ENCODE measurements around the gene MYH15. TPM values are rescaled to one million over a fixed set of nuclear protein-coding genes. Genes with fewer than 3 reads are reported as not detected.
A peak's percentile ranks its signal among the peaks of the same experiment; 100 is the strongest.

The MYH15 gene
- total RNA-seq, 4 donors from 2014 or later = under 0.01 to 0.22 TPM; not detected in 2

DNA sequence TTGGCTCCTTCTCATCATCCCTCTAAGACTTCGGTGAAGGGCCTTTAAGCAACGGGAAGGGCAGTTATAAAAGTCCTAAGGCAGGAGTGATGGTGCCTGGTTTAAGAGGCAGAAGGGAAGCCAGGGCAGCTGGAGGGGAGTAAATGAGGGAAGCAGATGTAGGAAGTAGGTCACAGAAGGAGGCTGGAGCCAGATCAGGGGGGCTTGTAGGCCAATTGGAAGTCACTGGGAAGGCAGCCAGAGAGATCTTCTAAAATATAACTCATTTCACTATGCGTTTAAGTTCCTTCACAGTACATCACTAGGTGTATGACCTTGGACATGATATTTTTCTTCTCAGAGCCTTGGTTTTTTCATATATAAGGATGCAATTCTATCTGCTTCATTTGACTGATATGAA is 94.7 kb downstream of the MYH15 start:
- Histone ChIP-seq H3K4me3 (no peak overlapping the region), H3K4me1 (no peaks in the 10 kb centered on the region), H3K27me3 (no peaks in the 10 kb centered on the region), H3K36me3 (no peaks in the 10 kb centered on the region), H3K27ac (no peak overlapping the region), H3K9me3 (no peaks in the 10 kb centered on the region)
- DNase-seq (ENCODE audit: low spot score in 2 of 2) = no peak
- 51 to 52% methylated on average over 3 of the region's 3 CpGs for WGBS, 2 donors
- TF ChIP-seq, protein P1, sequence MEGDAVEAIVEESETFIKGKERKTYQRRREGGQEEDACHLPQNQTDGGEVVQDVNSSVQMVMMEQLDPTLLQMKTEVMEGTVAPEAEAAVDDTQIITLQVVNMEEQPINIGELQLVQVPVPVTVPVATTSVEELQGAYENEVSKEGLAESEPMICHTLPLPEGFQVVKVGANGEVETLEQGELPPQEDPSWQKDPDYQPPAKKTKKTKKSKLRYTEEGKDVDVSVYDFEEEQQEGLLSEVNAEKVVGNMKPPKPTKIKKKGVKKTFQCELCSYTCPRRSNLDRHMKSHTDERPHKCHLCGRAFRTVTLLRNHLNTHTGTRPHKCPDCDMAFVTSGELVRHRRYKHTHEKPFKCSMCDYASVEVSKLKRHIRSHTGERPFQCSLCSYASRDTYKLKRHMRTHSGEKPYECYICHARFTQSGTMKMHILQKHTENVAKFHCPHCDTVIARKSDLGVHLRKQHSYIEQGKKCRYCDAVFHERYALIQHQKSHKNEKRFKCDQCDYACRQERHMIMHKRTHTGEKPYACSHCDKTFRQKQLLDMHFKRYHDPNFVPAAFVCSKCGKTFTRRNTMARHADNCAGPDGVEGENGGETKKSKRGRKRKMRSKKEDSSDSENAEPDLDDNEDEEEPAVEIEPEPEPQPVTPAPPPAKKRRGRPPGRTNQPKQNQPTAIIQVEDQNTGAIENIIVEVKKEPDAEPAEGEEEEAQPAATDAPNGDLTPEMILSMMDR (IDR thresholded peaks at IDR 0.05) = no peak
- TF ChIP-seq POLR2A (IDR thresholded peaks at IDR 0.05) = no peak
- no peak for TF ChIP-seq EP300 (IDR thresholded peaks at IDR 0.05)

DNA sequence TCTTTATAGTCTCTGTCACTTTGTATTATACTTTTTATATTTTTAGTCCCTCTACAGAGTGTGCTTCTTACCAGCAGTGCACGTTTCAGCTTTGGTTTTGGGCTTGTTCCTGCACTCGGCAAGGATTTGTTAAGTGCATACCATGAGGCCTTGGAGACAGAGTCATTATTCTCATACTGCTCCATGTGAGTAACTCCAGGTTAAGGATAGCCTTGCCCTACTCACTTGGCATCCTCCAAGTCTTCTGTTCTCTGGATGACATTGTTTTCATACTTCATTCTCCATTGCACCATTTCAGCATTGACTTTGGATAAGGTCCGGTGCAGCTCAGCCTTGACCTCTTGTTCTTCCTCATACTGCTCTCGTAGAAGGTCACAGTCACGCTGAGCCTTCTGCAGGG is 96.4 kb downstream of the MYH15 start:
- TF ChIP-seq, protein P1 (IDR thresholded peaks at IDR 0.05) = no peak
- TF ChIP-seq EP300 (IDR thresholded peaks at IDR 0.05) (peak in 1 of 2 donors; percentile 38), POLR2A (IDR thresholded peaks at IDR 0.05) (no peak)
- Histone ChIP-seq H3K9me3 (no peaks in the 10 kb centered on the region), H3K4me1 (no peaks in the 10 kb centered on the region), H3K36me3 (no peaks in the 10 kb centered on the region), H3K27ac (no peak overlapping the region), H3K27me3 (no peaks in the 10 kb centered on the region), H3K4me3 (no peak overlapping the region)
- no peak for DNase-seq (ENCODE audit: low spot score in 2 of 2)
- whole genome bisulfite sequencing, 2 donors = 60 to 73% methylated on average over 5 of the region's 5 CpGs

DNA sequence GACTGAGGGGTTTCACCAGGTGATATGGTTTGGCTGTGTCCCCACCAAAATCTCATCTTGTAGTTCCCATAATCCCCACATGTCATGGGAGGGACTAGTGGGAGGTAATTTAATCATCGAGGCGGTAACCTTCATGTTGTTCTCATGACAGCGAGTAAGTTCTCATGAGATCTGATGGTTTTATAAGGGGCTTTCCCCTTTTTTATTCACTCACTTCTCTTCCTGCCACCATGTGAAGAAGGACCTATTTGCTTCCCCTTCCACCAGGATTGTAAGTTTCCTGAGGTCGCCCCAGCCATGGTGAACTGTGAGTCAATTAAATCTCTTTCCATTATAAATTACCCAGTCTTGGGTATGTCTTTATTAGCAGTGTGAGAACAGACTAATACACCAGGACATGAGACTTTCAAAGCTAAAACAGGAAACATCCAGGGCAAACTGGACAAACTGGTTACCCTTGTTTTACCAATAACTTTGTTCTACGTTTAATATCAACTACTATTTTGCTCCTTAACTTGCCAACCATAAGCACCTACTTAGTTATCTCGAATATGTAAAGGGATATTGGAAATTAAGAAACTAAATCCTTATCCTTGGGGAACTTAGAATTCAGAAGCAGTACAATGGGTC is 98.2 kb downstream of the MYH15 start:
- Histone ChIP-seq H3K9me3 (no peaks in the 10 kb centered on the region), H3K4me1 (no peaks in the 10 kb centered on the region), H3K27ac (no peak overlapping the region), H3K36me3 (no peaks in the 10 kb centered on the region), H3K4me3 (no peak overlapping the region), H3K27me3 (no peaks in the 10 kb centered on the region)
- WGBS, 2 donors = 93 to 95% methylated on average over 6 of the region's 6 CpGs
- DNase-seq (ENCODE audit: low spot score in 2 of 2) = no peak
- TF ChIP-seq, protein P1 (IDR thresholded peaks at IDR 0.05) = no peak
- TF ChIP-seq POLR2A (IDR thresholded peaks at IDR 0.05) (no peak), EP300 (IDR thresholded peaks at IDR 0.05) (no peak)

DNA sequence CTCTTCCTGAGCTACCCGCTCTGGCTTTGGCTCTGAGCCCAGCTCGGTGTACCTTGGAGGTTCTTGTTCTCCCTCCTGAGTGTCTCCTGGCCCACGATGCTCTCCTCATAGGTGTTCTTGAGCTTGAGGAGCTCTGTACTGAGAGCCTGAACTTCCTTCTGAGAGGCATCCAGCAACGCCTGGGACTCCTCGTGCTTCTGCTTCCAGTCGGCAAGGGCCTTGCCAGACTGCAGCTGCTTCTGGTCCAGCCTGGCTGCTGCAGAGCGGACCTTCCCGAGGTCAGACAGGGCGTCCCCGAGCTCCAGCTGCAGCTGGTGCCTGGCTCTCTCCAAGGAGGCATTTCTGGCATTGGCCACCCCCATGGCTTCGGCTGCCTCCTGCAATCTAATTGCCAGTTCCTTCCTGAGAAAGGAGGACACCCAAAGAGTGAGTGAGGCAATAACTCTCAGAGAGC is 99.8 kb downstream of the MYH15 start:
- no peak overlapping the region for H3K27ac ChIP-seq
- no peak for DNase-seq (ENCODE audit: low spot score in 2 of 2)
- no peak overlapping the region for H3K4me3 ChIP-seq
- 84% methylated on average over 9 to 11 of the region's 11 CpGs for WGBS, 2 donors
- no peaks in the 10 kb centered on the region for H3K9me3 ChIP-seq
- no peaks in the 10 kb centered on the region for H3K27me3 ChIP-seq
- H3K36me3 ChIP-seq = no peaks in the 10 kb centered on the region
- H3K4me1 ChIP-seq = no peaks in the 10 kb centered on the region
- TF ChIP-seq, protein P1 (IDR thresholded peaks at IDR 0.05) = no peak
- TF ChIP-seq POLR2A (IDR thresholded peaks at IDR 0.05) (no peak), EP300 (IDR thresholded peaks at IDR 0.05) (no peak)

DNA sequence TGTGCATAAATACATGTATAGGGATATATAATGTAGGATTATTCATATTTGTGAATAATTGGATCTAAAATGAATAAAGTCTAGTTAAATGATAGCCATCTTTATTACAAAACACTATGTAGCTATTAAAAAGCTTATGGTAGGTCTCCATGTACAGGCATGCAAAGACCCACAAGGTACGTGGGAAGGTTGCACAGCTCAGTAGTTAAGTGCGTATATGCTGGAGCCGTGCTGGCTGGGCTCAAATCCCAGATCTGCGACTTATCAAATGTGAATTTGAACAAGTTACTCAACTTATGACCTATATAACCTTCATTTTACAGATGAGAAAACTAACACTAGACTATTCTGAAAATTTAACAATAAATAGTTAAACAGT is 100.6 kb downstream of the MYH15 start:
- Histone ChIP-seq H3K27ac (no peak overlapping the region), H3K36me3 (no peaks in the 10 kb centered on the region), H3K4me3 (no peak overlapping the region), H3K27me3 (no peaks in the 10 kb centered on the region), H3K9me3 (no peaks in the 10 kb centered on the region), H3K4me1 (no peaks in the 10 kb centered on the region)
- DNase-seq (ENCODE audit: low spot score in 2 of 2) = no peak
- WGBS, 2 donors = 89 to 91% methylated on average over 4 of the region's 4 CpGs
- TF ChIP-seq, protein P1 (IDR thresholded peaks at IDR 0.05) = no peak
- TF ChIP-seq POLR2A (IDR thresholded peaks at IDR 0.05) (no peak), EP300 (IDR thresholded peaks at IDR 0.05) (no peak)

All from tibial nerve (tissue), 4 donors.